Activated naive CD4-positive, alpha-beta T cell treated with anti-CD3 and anti-CD28 coated beads, Interleukin-2, amount 50 U/mL, for 72 hours (primary cell): ENCODE data around the gene MBD5. TPM values are rescaled to one million over a fixed set of nuclear protein-coding genes. Genes with fewer than 3 reads are reported as not detected.

Experiments
- ATAC-seq, 2 donors: fragments of 150-1000 bp; cut with Tn5 transposase; 2 replicates each; pipeline ENCODE4 v1.10.0; 2021; ENCODE audit warnings: mild to moderate bottlenecking in 2 of 2, moderate library complexity in 2 of 2
- DNase-seq, 2 donors: peaks; one replicate each; pipeline ENCODE4 v3.0.0; 2021 to 2022; ENCODE audit warnings: low spot score in 2 of 2
- H3K27ac Mint-ChIP-seq, 2 donors: one replicate each; pipeline ENCODE4 v1.8.0; 2022; ENCODE audit warnings: mild to moderate bottlenecking in 2 of 2, mixed read lengths in 2 of 2
- H3K36me3 Mint-ChIP-seq, 2 donors: one replicate each; pipeline ENCODE4 v1.8.0; 2022; ENCODE audit warnings: mixed read lengths in 2 of 2
- H3K9me3 Mint-ChIP-seq, 2 donors: one replicate each; pipeline ENCODE4 v1.8.0; 2022; ENCODE audit warnings: mixed read lengths in 2 of 2
- total RNA-seq, 2 donors: library from RNA; stranded (reverse); gene quantifications; one replicate each; pipeline ENCODE4 v1.2.3, GENCODE V29; 2022

MBD5 gene
- total RNA-seq, 2 donors from 2014 or later = 37.7 to 47.9 TPM

GRCh38 chr2:148565272-148565894 lies 544.5 kb downstream of the MBD5 start:
- Mint-ChIP-seq H3K9me3 (no peaks in the 10 kb centered on the region), H3K27ac (no peak overlapping the region), H3K36me3 (no peaks in the 10 kb centered on the region)
- ATAC-seq (no peak), DNase-seq (no peak)

Other genes with a start within 250 kb of the MBD5 start
- 1 to 10 TPM; 2.9 to 6.8 TPM for gene ACVR2A, start 176.1 kb upstream of the MBD5 start, total RNA-seq
- 10 to 100 TPM; 32.5 to 35.9 TPM for gene ORC4, start 354 bp upstream of the MBD5 start, total RNA-seq